SK-N-SH (cell line): ENCODE measurements around the gene DDO.

Experiments
- CTCF ChIP-seq: fragments of 200-600 bp; sonication (generic); IDR thresholded peaks from 2 replicates; pipeline ENCODE4 v1.6.1; 2017; ENCODE audit warnings: antibody characterized with exemption, mild to moderate bottlenecking, moderate library complexity
- FOSL2 ChIP-seq: IDR thresholded peaks from 2 replicates; pipeline ENCODE4 v1.4.0; 2012; ENCODE audit warnings: low read depth, mild to moderate bottlenecking, moderate library complexity, borderline replicate concordance

GRCh38 chr6:110409794-110410193, 5.6 kb downstream of the DDO start:
- no peak for TF ChIP-seq CTCF
- TF ChIP-seq FOSL2, result no peak
